NCI-H1694 treated with DMSO at 0.1 percent for 48 hours (cell line): ENCODE results near the gene CATSPERD.
A peak's percentile ranks its signal among the peaks of the same experiment; 100 is the strongest.

Source experiments
- DNase-seq: peaks from one replicate; lab custom pipeline; 2025; lab: John Stamatoyannopoulos, UW

Gene CATSPERD

GRCh38 chr19:5719961-5720790 is at the start of gene CATSPERD, which contains the start of gene LONP1:
TSS of gene CATSPERD (plus strand) at chr19:5720637. CDS start at chr19:5720738, 101 bp downstream.
TSS of gene LONP1 (minus strand) at chr19:5720146. CDS start at chr19:5720132, 14 bp downstream.
- peak; percentile 95 for DNase-seq

- no peak for DNase-seq
Observed at GRCh38 chr19:5671600-5671999, 48.8 kb upstream of the CATSPERD start.

GRCh38 chr19:5672708-5673459 is 47.6 kb upstream of the CATSPERD start:
- DNase-seq = no peak

- no peak for DNase-seq
Observed at GRCh38 chr19:5673752-5674151, 46.7 kb upstream of the CATSPERD start.

- DNase-seq = no peak
Observed at GRCh38 chr19:5674714-5675113, 45.7 kb upstream of the CATSPERD start.

- DNase-seq = no peak
Observed at GRCh38 chr19:5676105-5676771, 44.2 kb upstream of the CATSPERD start.

- no peak for DNase-seq
Observed at GRCh38 chr19:5676772-5677105, 43.7 kb upstream of the CATSPERD start.

GRCh38 chr19:5677136-5677535 is 43.3 kb upstream of the CATSPERD start:
- no peak for DNase-seq

GRCh38 chr19:5677580-5677979 is 42.9 kb upstream of the CATSPERD start:
- no peak for DNase-seq

GRCh38 chr19:5678071-5678718 is 42.2 kb upstream of the CATSPERD start:
- no peak for DNase-seq

GRCh38 chr19:5679289-5680083 is 41.0 kb upstream of the CATSPERD start:
- no peak for DNase-seq

- DNase-seq = no peak
Observed at GRCh38 chr19:5680084-5680436, 40.4 kb upstream of the CATSPERD start.

- peak; percentile 95 for DNase-seq
Observed at GRCh38 chr19:5680437-5681368, 39.7 kb upstream of the CATSPERD start, which contains the start of the genes HSD11B1L and MICOS13. TSS of gene HSD11B1L (plus strand) at chr19:5681027. CDS start at chr19:5684833, 3,806 bp downstream. TSS of gene MICOS13 (minus strand) at chr19:5680516. CDS start at chr19:5680486, 30 bp downstream.

- no peak for DNase-seq
Observed at GRCh38 chr19:5681391-5682106, 38.9 kb upstream of the CATSPERD start.

- no peak for DNase-seq
Observed at GRCh38 chr19:5682107-5682482, 38.3 kb upstream of the CATSPERD start.

- DNase-seq = no peak
Observed at GRCh38 chr19:5683177-5683886, 37.1 kb upstream of the CATSPERD start.

- DNase-seq = no peak
Observed at GRCh38 chr19:5684694-5685430, 35.6 kb upstream of the CATSPERD start.

GRCh38 chr19:5686326-5686646 is 34.2 kb upstream of the CATSPERD start:
- no peak for DNase-seq
